ENCODE results near the gene SHLD2.
"Not testable (repeated sequence)": the region's sequence is repeated elsewhere in the genome, so short reads cannot be mapped to it uniquely, and the experiment has no call there.

DNA sequence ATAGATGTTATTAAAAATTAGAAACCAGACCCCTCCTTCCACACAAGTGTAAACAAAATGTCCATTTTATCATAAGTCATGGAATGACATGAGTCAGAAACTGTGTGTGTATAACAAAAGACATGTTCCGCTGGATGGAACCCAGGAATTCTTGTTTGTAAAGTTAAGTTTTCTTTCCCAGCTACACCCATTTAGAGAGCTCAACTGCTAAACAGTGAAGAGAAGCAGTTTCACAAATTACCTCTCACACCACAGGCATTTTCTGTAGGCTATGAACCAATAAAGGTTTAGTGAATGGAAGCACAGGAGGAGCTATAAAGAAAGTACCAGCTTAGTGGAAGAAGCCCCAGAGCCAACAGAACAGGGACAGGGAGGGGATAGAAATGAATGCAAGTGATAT, 12.8 kb upstream of the SHLD2 start:
- TF ChIP-seq, protein P1, sequence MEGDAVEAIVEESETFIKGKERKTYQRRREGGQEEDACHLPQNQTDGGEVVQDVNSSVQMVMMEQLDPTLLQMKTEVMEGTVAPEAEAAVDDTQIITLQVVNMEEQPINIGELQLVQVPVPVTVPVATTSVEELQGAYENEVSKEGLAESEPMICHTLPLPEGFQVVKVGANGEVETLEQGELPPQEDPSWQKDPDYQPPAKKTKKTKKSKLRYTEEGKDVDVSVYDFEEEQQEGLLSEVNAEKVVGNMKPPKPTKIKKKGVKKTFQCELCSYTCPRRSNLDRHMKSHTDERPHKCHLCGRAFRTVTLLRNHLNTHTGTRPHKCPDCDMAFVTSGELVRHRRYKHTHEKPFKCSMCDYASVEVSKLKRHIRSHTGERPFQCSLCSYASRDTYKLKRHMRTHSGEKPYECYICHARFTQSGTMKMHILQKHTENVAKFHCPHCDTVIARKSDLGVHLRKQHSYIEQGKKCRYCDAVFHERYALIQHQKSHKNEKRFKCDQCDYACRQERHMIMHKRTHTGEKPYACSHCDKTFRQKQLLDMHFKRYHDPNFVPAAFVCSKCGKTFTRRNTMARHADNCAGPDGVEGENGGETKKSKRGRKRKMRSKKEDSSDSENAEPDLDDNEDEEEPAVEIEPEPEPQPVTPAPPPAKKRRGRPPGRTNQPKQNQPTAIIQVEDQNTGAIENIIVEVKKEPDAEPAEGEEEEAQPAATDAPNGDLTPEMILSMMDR (IDR thresholded peaks at IDR 0.05 in 2 of 3, conservative IDR thresholded peaks at IDR 0.05 in 1 of 3; ENCODE audit: control insufficient read depth in 2 of 3, extremely low read depth in 1 of 3, insufficient read depth in 1 of 3, low read depth in 3 of 3, low read length in 3 of 3), result not testable (repeated sequence)
- TF ChIP-seq EZH2 (IDR thresholded peaks at IDR 0.05; ENCODE audit: borderline replicate concordance, control insufficient read depth, low read depth, low read length); YBX1 (IDR thresholded peaks at IDR 0.05); YY1 (IDR thresholded peaks at IDR 0.05; ENCODE audit: low read depth, low read length); POLR2AphosphoS2 (IDR thresholded peaks at IDR 0.05; ENCODE audit: low read depth, low read length); ETV6 (conservative IDR thresholded peaks at IDR 0.05 in 1 of 2, IDR thresholded peaks at IDR 0.05 in 1 of 2; ENCODE audit: borderline replicate concordance in 1 of 2, low read depth in 1 of 2); HDGF (IDR thresholded peaks at IDR 0.05); ZNF207 (IDR thresholded peaks at IDR 0.05; ENCODE audit: borderline replicate concordance); ZNF217 (IDR thresholded peaks at IDR 0.05); MYC (IDR thresholded peaks at IDR 0.05; ENCODE audit: insufficient read depth, insufficient read length, insufficient replicate concordance, low read length, severe bottlenecking); NFYB (IDR thresholded peaks at IDR 0.05; ENCODE audit: insufficient read depth, low read depth, low read length): not testable (repeated sequence)
- TF ChIP-seq, protein P2, sequence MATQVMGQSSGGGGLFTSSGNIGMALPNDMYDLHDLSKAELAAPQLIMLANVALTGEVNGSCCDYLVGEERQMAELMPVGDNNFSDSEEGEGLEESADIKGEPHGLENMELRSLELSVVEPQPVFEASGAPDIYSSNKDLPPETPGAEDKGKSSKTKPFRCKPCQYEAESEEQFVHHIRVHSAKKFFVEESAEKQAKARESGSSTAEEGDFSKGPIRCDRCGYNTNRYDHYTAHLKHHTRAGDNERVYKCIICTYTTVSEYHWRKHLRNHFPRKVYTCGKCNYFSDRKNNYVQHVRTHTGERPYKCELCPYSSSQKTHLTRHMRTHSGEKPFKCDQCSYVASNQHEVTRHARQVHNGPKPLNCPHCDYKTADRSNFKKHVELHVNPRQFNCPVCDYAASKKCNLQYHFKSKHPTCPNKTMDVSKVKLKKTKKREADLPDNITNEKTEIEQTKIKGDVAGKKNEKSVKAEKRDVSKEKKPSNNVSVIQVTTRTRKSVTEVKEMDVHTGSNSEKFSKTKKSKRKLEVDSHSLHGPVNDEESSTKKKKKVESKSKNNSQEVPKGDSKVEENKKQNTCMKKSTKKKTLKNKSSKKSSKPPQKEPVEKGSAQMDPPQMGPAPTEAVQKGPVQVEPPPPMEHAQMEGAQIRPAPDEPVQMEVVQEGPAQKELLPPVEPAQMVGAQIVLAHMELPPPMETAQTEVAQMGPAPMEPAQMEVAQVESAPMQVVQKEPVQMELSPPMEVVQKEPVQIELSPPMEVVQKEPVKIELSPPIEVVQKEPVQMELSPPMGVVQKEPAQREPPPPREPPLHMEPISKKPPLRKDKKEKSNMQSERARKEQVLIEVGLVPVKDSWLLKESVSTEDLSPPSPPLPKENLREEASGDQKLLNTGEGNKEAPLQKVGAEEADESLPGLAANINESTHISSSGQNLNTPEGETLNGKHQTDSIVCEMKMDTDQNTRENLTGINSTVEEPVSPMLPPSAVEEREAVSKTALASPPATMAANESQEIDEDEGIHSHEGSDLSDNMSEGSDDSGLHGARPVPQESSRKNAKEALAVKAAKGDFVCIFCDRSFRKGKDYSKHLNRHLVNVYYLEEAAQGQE (IDR thresholded peaks at IDR 0.05; ENCODE audit: low read depth, low read length), result not testable (repeated sequence)

Data from GM12878 (cell line).